ENCODE measurements around the gene TRIP11.
"Not testable (repeated sequence)": the region's sequence is repeated elsewhere in the genome, so short reads cannot be mapped to it uniquely, and the experiment has no call there.

TRIP11 gene

DNA sequence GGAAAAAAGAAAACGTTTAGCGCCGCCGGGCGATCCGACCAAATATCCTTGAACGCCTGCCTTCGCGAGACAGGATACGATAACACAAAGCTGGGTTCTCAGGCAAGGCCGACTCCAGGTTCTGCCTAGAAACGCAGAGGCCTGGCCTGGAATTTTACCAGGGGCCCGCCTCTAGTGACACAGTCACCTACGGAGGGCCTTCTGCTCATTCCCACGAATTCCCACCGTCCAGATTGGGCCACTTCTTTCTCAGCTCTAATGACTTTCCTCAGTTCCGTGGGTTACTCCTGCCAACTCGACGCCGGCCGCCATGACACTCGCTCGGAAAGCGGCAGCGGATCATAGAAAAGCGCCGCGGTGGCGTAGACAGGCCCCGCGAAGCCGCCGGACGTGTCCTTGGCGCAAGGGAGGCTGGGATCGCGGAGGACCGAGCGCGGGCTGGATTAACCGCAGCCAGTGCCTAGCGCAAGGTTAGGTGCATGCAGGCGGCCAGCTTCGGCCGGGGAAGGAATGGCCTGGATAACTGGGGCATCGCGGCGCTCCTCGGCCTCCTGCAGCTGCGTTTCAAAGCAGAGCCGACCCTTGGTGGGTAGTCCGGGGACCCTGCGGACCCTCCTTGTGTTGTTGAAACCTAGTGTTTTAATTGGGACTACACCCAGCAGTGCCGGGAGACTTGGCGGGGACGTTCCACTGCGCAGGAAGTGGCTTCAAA, at the start of gene TRIP11:
TRIP11 (minus strand) TSS at position 341 of the 712 bp plus-strand sequence. CDS start 374 bp downstream, outside the sequence.
- peak; percentile 80 for DNase-seq (ENCODE audit: extremely low read depth, low read depth)
- no peak for TF ChIP-seq CTCF (IDR thresholded peaks at IDR 0.05; ENCODE audit: low read depth, low read length)

- no peak for DNase-seq (ENCODE audit: extremely low read depth, low read depth)
- TF ChIP-seq CTCF (IDR thresholded peaks at IDR 0.05; ENCODE audit: low read depth, low read length), result no peak
Observed at GRCh38 chr14:92088494-92088893, 48.6 kb upstream of the TRIP11 start.

- no peak for TF ChIP-seq CTCF (IDR thresholded peaks at IDR 0.05; ENCODE audit: low read depth, low read length)
- no peak for DNase-seq (ENCODE audit: extremely low read depth, low read depth)
Observed at GRCh38 chr14:92074555-92074954, 34.7 kb upstream of the TRIP11 start.

DNA sequence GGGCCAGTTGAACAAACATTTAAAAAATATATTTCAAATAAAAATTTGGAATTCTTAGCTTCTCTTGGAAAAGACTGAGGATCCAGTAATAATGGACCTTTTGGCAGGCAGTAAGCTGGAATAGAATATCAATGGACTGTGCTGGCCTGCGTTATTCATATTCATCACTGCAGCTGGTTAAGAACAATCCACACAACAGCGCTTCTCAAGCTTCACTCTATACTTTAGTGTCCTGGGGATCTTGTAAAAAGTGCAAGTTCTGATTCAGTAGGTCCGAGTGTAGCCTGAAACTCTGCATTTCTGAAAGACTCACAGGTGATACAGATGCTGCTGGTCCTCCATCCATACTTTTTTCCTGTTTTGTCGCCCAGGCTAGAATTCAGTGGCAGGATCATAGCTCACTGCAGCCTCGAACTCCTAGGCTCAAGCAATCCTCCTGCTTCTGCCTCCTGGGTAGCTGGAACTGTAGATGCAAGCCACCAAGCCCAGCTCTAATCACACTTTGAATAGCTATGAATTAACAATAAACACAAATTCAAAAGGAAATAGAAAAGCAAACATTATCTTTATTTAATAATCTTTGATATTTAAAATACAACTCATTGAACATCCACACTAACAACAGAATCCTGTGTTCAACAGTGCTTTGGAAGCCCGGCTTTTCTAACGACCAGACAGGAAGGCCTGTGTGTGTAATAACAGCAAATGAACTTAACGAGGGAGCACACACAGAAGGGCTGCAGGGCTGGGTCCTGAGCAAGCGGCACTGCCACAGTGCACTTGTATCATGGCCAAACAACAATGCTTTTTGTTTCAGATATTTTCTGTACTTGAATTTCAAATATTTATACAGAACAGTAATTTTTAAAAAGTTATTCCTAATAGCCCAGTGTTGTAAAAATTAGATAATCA, 18.4 kb upstream of the TRIP11 start:
- no peak for TF ChIP-seq CTCF (IDR thresholded peaks at IDR 0.05; ENCODE audit: low read depth, low read length)
- no peak for DNase-seq (ENCODE audit: extremely low read depth, low read depth)

GRCh38 chr14:92049781-92050180, 9.9 kb upstream of the TRIP11 start:
- no peak for DNase-seq (ENCODE audit: extremely low read depth, low read depth)
- TF ChIP-seq CTCF (IDR thresholded peaks at IDR 0.05; ENCODE audit: low read depth, low read length), result no peak

GRCh38 chr14:92049221-92049620, 9.4 kb upstream of the TRIP11 start:
- not testable (repeated sequence) for DNase-seq (ENCODE audit: extremely low read depth, low read depth)

DNA sequence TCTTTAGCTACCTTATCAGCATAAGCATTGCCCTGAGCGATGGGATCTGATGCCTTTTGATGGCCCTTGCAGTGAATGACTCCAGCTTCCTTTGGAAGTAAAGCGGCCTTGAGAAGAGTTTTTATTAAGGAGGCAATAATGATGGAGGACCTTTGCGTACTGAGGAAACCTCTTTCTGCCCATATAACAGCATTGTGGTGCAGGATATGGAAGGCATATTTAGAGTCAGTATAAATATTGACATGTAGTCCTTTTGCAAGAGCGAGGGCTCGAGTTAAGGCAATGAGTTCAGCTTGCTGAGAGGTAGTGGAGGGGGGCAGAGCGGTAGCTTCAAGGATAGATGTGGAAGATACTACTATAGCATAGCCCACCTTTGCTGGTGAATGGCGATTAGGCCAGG, 6.0 kb upstream of the TRIP11 start:
- not testable (repeated sequence) for DNase-seq (ENCODE audit: extremely low read depth, low read depth)

GRCh38 chr14:92041766-92042165, 1.9 kb upstream of the TRIP11 start:
- DNase-seq (ENCODE audit: extremely low read depth, low read depth), result not testable (repeated sequence)

Measured in AG09319 (cell line).